NT2/D1 (cell line): Measurements from ENCODE around the gene LILRA1.
"Not testable (repeated sequence)": the region's sequence is repeated elsewhere in the genome, so short reads cannot be mapped to it uniquely, and the experiment has no call there.

Source experiments
- YY1 ChIP-seq: IDR thresholded peaks from 2 replicates; pipeline ENCODE4 v1.6.1; 2011; ENCODE audit not compliant: insufficient read length, insufficient read depth
- ZNF274 ChIP-seq: IDR thresholded peaks from 2 replicates; pipeline ENCODE4 v1.6.1; 2011; ENCODE audit warnings: mild to moderate bottlenecking, low read depth, low read length

DNA sequence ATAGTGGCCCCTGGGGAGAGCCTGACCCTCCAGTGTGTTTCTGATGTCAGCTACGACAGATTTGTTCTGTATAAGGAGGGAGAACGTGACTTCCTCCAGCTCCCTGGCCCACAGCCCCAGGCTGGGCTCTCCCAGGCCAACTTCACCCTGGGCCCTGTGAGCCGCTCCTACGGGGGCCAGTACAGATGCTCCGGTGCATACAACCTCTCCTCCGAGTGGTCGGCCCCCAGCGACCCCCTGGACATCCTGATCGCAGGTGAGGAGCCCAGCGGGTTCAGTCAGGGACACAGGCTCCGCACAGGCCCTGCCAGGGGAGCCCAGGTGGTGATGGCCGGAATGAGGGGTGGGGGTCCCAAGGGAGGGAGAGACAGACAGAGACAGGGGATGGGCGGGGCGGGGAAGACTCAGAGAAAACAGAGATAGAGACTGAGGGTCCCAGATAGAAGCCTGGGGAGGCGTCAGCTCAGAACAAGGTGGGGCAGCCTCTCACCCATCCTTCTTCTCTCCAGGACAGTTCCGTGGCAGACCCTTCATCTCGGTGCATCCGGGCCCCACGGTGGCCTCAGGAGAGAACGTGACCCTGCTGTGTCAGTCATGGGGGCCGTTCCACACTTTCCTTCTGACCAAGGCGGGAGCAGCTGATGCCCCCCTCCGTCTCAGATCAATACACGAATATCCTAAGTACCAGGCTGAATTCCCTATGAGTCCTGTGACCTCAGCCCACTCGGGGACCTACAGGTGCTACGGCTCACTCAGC, 2.4 kb downstream of the LILRA1 start:
- TF ChIP-seq ZNF274, YY1: not testable (repeated sequence)
